HL-60 (cell line): ENCODE measurements around the gene ABL2.

Source experiments
- DNase-seq, 2 experiments: peaks; one replicate each; pipeline ENCODE4 v3.0.0-alpha.2; 2010 to 2020; ENCODE audit warnings: low read depth in 1 of 2, low spot score in 1 of 2
- H3K27ac ChIP-seq: fragments of 250-450 bp; sonication (Bioruptor Pico); replicated peaks from 2 replicates; pipeline ENCODE4 v1.5.1; 2020; ENCODE audit warnings: mild to moderate bottlenecking, moderate library complexity
- H3K27me3 ChIP-seq: fragments of 250-450 bp; sonication (Bioruptor Pico); 2 replicates; pipeline ENCODE4 v1.5.1; 2021; ENCODE audit warnings: mild to moderate bottlenecking, moderate library complexity; ENCODE audit not compliant: insufficient read depth, poor library complexity, severe bottlenecking
- H3K4me3 ChIP-seq: replicated peaks from 2 replicates; pipeline ENCODE4 v1.5.1; 2011; ENCODE audit warnings: mild to moderate bottlenecking, control low read depth, low read length; ENCODE audit not compliant: insufficient read depth
- GABPA ChIP-seq: IDR thresholded peaks from 2 replicates; pipeline ENCODE4 v1.6.1; 2012; ENCODE audit warnings: low read depth
- POLR2AphosphoS5 ChIP-seq: IDR thresholded peaks from 2 replicates; pipeline ENCODE4 v1.6.1; 2012; ENCODE audit warnings: low read depth
- SPI1 ChIP-seq: IDR thresholded peaks from 2 replicates; pipeline ENCODE4 v1.6.1; 2012; ENCODE audit warnings: low read depth, mild to moderate bottlenecking, borderline replicate concordance
- TF ChIP-seq, protein P1 (sequence below): IDR thresholded peaks from one replicate; pipeline ENCODE4 v1.5.1; 2011; ENCODE audit warnings: low read length, control low read depth, inconsistent platforms; ENCODE audit not compliant: insufficient read depth
- TF ChIP-seq, protein P2 (sequence below): IDR thresholded peaks from 2 replicates; pipeline ENCODE4 v1.6.1; 2012; ENCODE audit warnings: low read depth; ENCODE audit not compliant: insufficient replicate concordance

The ABL2 gene

DNA sequence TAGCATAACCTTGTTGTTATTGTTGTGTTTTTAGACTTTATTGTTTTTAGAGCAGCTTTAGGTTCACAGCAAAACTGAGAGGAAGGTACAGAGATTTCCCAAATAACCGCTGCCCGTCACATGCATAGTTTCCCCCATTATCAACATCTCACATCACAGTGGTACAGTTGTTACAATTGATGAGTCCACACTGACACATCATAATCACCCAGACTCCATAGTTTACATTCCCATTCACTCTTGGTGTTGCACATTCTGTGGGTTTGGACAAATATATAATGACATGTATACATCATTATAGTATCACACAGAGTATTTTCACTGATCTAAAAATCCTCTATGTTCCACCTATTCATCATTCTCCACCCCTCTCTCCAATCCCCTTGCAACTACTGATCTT, 173.5 kb downstream of the ABL2 start:
- Histone ChIP-seq H3K27me3 (no peaks in the 10 kb centered on the region), H3K4me3 (no peak overlapping the region), H3K27ac (no peak overlapping the region)
- TF ChIP-seq POLR2AphosphoS5, result no peak
- TF ChIP-seq, protein P1, sequence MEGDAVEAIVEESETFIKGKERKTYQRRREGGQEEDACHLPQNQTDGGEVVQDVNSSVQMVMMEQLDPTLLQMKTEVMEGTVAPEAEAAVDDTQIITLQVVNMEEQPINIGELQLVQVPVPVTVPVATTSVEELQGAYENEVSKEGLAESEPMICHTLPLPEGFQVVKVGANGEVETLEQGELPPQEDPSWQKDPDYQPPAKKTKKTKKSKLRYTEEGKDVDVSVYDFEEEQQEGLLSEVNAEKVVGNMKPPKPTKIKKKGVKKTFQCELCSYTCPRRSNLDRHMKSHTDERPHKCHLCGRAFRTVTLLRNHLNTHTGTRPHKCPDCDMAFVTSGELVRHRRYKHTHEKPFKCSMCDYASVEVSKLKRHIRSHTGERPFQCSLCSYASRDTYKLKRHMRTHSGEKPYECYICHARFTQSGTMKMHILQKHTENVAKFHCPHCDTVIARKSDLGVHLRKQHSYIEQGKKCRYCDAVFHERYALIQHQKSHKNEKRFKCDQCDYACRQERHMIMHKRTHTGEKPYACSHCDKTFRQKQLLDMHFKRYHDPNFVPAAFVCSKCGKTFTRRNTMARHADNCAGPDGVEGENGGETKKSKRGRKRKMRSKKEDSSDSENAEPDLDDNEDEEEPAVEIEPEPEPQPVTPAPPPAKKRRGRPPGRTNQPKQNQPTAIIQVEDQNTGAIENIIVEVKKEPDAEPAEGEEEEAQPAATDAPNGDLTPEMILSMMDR, result no peak
- no peak for DNase-seq

DNA sequence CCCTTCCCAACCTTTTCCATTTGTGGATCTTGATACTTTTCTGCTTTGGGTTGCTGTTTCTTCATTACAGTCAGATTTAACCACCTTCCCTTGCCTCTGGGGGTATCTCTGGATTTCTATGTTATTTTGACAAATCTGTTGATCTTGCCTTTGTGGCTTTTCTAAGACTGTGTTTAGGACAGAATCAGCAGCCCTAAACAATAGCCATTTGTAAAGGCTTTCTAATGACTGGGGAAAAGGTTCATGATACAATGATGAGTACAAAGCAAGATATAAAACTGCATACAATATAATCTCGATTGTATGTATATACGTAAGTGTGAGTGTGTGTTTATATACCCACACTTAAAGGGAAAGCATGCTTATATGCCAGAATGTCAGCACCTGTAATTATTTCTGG, 176.0 kb downstream of the ABL2 start:
- Histone ChIP-seq H3K4me3 (no peak overlapping the region), H3K27me3 (no peaks in the 10 kb centered on the region), H3K27ac (no peak overlapping the region)
- TF ChIP-seq, protein P2, sequence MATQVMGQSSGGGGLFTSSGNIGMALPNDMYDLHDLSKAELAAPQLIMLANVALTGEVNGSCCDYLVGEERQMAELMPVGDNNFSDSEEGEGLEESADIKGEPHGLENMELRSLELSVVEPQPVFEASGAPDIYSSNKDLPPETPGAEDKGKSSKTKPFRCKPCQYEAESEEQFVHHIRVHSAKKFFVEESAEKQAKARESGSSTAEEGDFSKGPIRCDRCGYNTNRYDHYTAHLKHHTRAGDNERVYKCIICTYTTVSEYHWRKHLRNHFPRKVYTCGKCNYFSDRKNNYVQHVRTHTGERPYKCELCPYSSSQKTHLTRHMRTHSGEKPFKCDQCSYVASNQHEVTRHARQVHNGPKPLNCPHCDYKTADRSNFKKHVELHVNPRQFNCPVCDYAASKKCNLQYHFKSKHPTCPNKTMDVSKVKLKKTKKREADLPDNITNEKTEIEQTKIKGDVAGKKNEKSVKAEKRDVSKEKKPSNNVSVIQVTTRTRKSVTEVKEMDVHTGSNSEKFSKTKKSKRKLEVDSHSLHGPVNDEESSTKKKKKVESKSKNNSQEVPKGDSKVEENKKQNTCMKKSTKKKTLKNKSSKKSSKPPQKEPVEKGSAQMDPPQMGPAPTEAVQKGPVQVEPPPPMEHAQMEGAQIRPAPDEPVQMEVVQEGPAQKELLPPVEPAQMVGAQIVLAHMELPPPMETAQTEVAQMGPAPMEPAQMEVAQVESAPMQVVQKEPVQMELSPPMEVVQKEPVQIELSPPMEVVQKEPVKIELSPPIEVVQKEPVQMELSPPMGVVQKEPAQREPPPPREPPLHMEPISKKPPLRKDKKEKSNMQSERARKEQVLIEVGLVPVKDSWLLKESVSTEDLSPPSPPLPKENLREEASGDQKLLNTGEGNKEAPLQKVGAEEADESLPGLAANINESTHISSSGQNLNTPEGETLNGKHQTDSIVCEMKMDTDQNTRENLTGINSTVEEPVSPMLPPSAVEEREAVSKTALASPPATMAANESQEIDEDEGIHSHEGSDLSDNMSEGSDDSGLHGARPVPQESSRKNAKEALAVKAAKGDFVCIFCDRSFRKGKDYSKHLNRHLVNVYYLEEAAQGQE, result no peak
- TF ChIP-seq, protein P1, result no peak
- TF ChIP-seq SPI1, result no peak
- TF ChIP-seq GABPA, result no peak
- no peak for TF ChIP-seq POLR2AphosphoS5
- no peak for DNase-seq

DNA sequence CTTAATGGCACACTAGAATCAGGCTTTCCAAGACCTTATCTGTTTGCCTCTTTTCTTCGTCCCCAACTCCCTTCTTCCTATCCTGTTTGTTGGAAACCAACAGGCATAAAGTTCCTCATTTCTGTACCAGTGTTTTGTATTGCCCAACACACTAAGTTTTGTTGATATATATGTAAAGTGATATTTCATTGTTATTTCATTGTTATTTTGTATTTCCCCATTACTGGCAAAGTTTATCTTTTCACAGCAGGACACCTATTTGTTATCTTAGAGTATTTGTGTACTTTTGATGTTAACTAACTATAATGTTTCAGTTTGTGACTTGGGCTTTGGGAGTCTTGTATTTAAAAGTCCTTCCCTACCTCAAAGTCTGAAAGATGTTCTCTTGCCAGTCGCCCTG, 176.7 kb downstream of the ABL2 start:
- Histone ChIP-seq H3K4me3 (no peak overlapping the region), H3K27me3 (no peaks in the 10 kb centered on the region), H3K27ac (no peak overlapping the region)
- TF ChIP-seq, protein P1, result no peak
- TF ChIP-seq, protein P2, result no peak
- TF ChIP-seq GABPA, result no peak
- peak in 1 of 2 experiments; percentile 8 for DNase-seq
